Bronchial epithelial cell (primary cell): Measurements from ENCODE around the gene ZNF593. TPM values are rescaled to one million over a fixed set of nuclear protein-coding genes. Genes with fewer than 3 reads are reported as not detected.
A peak's percentile ranks its signal among the peaks of the same experiment; 100 is the strongest.

Experiments
- DNase-seq: peaks from one replicate; pipeline ENCODE4 v3.0.0-alpha.2; 2010; ENCODE audit warnings: low read depth
- FAIRE-seq: peaks from 2 replicates; lab custom pipeline; 2011; peaks lifted over from hg19 to GRCh38; lab: Jason Lieb, UNC
- H3K27me3 ChIP-seq: 2 replicates; pipeline ENCODE4 v1.5.1; 2011; ENCODE audit warnings: low read length; ENCODE audit not compliant: control insufficient read depth, insufficient read depth
- H3K36me3 ChIP-seq: 2 replicates; pipeline ENCODE4 v1.5.1; 2011; ENCODE audit warnings: low read length; ENCODE audit not compliant: control insufficient read depth, insufficient read depth
- H3K4me3 ChIP-seq: 2 replicates; pipeline ENCODE4 v1.5.1; 2011; ENCODE audit warnings: mild to moderate bottlenecking, low read depth, low read length, control low read depth
- total RNA-seq: library from RNA; depleted of rRNA; stranded (reverse); fragments of >200 nt; gene quantifications from 2 replicates; pipeline ENCODE4 v1.2.1, GENCODE V29; 2014
- TF ChIP-seq, protein P1 (sequence below): IDR thresholded peaks from 2 replicates; pipeline ENCODE4 v1.5.1; 2011; ENCODE audit warnings: mild to moderate bottlenecking, moderate library complexity, low read length, control low read depth, inconsistent platforms; ENCODE audit not compliant: insufficient read depth, severe bottlenecking

Gene ZNF593
- total RNA-seq, 1 donor from 2014 or later, result 66.9 TPM

DNA sequence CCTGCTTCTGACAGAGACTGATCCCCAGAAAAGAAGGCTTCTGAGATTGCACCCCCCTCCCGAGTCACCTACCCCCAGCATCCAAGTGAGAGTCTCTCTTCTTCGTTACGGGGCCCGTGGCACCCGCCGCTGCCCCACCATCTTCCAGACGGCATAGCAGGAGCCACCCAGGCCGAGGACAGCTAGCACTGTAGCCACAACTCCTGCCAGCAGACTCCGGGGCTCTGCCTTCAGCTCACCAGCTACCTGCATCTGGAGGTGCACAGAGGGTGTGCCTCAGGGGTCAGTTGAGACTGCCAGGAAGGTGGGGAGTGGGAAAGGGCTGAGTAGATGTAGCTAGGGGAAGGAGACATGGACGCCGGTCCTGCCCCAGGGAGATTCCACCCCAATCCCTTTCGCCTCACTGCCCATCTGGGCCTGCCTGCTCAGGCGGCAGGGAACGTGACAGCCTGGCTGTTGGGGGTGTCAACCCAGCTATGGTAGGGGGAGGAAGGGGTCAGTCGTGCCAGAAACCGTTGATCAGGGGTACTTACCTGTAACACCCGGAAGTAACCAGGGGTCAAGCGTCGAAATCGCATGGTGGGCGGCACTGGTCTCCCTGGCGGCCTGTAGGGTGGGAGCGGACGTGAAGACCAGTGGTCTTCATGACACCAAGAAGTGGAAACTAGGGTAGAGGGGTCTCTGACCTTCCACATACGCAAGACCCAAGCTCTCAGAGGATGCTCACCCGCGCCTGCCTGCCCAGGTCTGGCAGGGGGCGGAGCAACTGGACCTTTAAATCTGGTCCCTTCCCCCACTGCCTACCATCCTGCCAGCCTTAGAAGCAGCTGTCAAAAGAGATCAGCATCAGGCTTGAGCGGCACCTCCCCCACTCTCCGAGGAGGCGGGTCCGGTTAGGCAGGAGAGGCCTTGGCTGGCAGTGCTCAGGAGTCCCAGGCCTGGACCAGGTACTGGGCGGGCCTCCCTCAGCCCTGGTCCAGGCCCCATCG lies 1.7 kb downstream of the ZNF593 start, which contains the start of gene ZNF593OS:
TSS of gene ZNF593OS (minus strand) at position 749 of the 989 bp plus-strand sequence. CDS start at position 578, 171 bp downstream.
- Histone ChIP-seq H3K27me3 (no peaks in the 10 kb centered on the region), H3K36me3 (peaks cover 9% of the 10 kb centered on the region), H3K4me3 (peak within 1 kb of the TSS; percentile 78)
- FAIRE-seq, result no peak
- TF ChIP-seq, protein P1, sequence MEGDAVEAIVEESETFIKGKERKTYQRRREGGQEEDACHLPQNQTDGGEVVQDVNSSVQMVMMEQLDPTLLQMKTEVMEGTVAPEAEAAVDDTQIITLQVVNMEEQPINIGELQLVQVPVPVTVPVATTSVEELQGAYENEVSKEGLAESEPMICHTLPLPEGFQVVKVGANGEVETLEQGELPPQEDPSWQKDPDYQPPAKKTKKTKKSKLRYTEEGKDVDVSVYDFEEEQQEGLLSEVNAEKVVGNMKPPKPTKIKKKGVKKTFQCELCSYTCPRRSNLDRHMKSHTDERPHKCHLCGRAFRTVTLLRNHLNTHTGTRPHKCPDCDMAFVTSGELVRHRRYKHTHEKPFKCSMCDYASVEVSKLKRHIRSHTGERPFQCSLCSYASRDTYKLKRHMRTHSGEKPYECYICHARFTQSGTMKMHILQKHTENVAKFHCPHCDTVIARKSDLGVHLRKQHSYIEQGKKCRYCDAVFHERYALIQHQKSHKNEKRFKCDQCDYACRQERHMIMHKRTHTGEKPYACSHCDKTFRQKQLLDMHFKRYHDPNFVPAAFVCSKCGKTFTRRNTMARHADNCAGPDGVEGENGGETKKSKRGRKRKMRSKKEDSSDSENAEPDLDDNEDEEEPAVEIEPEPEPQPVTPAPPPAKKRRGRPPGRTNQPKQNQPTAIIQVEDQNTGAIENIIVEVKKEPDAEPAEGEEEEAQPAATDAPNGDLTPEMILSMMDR, result no peak
- DNase-seq, result no peak

DNA sequence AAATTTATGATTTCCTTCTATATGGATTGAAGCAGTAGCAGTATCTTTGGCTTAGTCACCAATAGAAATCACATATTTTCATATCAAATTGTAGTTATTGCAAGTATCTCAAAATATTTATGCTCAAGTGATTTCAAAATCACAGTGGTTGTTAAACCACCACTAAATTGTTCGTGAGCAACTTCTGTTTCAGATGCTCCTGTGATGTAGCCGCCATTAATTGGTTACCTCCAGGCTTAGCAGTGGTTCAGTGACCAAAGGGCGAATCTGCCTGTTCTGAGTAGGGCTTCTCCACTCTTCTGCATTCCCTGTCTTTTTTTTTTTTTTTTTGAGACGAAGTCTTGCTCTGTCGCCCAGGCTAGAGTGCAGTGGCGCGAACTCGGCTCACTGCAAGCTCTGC lies 5.6 kb downstream of the ZNF593 start:
- FAIRE-seq, result no peak
- peaks cover 11% of the 10 kb centered on the region for H3K36me3 ChIP-seq
- no peak for DNase-seq
- H3K4me3 ChIP-seq, result no peak overlapping the region
- H3K27me3 ChIP-seq, result no peaks in the 10 kb centered on the region
- TF ChIP-seq, protein P1, result no peak

DNA sequence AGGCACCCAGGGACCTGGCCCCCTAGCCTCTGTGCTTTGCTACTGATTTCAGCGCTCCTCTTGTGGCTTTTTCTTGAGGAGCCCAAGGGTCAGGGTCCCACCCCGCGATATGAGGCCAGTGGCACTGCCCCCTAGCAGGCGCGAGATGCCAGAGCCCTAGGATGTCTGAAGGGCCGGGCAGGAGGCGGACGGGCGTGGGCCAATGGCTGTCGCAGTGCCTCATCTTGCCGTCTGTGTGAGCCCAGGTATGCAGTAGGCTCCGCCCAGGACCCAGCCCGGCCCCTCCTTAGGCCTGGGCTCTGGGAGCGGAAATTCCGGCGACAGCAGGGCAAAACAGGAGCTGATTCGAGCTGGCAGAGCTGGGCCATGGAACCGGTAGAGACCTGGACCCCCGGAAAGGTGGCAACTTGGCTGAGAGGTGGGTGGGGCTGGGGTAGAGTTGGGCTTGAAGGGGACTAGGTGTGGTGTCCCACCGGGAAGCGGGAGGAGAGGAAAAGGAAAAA lies 7.5 kb downstream of the ZNF593 start, which contains the start of gene CNKSR1:
TSS of gene CNKSR1 (plus strand) at position 310 of the 503 bp plus-strand sequence. CDS start at position 367, 57 bp downstream.
- peak; percentile 83 for DNase-seq
- no peak for FAIRE-seq
- Histone ChIP-seq H3K4me3 (peak within 1 kb of the TSS; percentile 64), H3K36me3 (peaks cover 8% of the 10 kb centered on the region), H3K27me3 (no peaks in the 10 kb centered on the region)
- TF ChIP-seq, protein P1, result peak; percentile 63

DNA sequence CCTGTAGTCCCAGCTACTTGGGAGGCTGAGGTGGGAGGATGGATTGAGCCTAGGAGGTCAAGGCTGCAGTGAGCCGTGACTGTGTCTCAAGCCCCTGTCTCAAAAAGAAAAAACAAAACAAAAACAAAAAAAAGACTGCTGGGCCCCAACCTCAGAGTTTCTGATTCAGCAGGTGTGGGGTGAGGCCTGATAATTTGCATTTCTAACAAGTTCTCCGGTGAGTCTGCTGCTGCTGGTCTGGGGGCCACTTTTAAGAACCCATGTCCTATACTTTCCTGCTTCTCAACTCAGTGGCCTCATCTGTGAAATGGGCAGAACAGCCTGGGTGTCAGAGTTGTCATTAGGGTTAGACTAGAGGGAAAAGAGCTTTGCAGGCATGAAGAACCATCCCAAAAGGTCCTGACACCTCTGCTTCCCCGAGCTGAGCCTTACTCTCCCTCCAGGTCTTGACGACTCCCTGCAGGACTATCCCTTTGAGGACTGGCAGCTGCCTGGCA lies 10.3 kb downstream of the ZNF593 start:
- no peak for FAIRE-seq
- H3K27me3 ChIP-seq, result no peaks in the 10 kb centered on the region
- TF ChIP-seq, protein P1, result no peak

DNA sequence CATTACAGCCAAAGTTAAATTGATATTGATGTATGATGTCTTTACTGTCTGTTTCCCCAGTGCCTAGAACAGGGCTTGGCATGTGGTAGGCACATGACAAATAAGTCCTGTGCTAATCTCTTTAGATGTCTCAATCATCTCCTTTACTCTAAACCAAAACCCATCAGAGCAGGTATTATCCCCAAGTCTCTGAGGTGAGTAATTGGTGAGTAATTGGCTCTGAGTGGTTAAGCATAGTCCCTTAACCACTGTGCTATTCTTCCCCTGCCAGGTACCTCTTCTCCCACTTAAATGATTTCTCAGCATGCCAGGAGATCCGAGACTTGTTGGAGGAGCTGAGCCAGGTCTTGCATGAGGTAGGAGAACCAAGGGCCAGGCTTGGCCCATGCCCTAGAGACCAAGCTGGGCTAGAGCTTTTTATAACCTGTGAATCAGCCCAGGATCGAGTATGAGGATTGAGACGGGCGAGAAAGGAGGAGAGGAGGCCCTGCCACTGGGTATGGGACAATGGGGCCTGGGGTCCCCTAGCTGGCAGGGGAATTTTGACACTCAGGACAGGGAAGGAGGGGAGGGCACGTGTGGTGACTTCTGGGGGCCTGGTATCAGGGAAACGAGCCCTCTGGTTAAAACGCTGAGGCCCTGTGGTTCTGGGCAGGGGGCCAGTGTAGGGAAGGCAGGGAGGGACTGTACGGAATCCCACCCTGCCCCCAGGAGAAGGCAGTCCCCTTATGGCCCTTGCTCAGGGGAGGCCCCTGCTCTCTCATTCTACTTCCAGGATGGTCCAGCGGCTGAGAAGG lies 12.1 kb downstream of the ZNF593 start:
- FAIRE-seq (peak; percentile 89), DNase-seq (peak; percentile 98)
- Histone ChIP-seq H3K36me3 (peaks cover 34% of the 10 kb centered on the region), H3K4me3 (no peak overlapping the region), H3K27me3 (no peaks in the 10 kb centered on the region)
- TF ChIP-seq, protein P1, result no peak

More for the DNA sequence above, 10.3 kb downstream of the ZNF593 start:
- H3K36me3 ChIP-seq, result peaks cover 32% of the 10 kb centered on the region
- H3K4me3 ChIP-seq, result no peak overlapping the region
- no peak for DNase-seq
